WTC11 (cell line): Measurements from ENCODE around the gene AQP4. TPM values are rescaled to one million over a fixed set of nuclear protein-coding genes. Genes with fewer than 3 reads are reported as not detected.

Experiments
- ATAC-seq: fragments of 200-7000 bp; cut with Tn5 transposase; 2 replicates; pipeline ENCODE4 v1.10.0; 2021; ENCODE audit warnings: mild to moderate bottlenecking, moderate library complexity
- CTCF ChIA-PET: fragments of 300-600 bp; sonication (Branson Sonifier 250); formaldehyde crosslinking; loops from one replicate; lab custom pipeline; 2021; ENCODE audit warnings: antibody characterized with exemption; lab: Charles Lee
- POLR2A ChIA-PET: fragments of 350-600 bp; sonication (Branson Sonifier 250); formaldehyde crosslinking; loops from one replicate; lab custom pipeline; 2021; ENCODE audit warnings: antibody characterized with exemption; lab: Charles Lee
- DNase-seq: peaks from one replicate; pipeline ENCODE4 v3.0.0; 2021; ENCODE audit warnings: low spot score
- H3K27ac Mint-ChIP-seq: 2 replicates; pipeline ENCODE4 v1.8.0; 2021; ENCODE audit warnings: mixed read lengths
- H3K27me3 Mint-ChIP-seq: 2 replicates; pipeline ENCODE4 v1.8.0; 2021; ENCODE audit warnings: low read depth, mild to moderate bottlenecking, moderate library complexity, mixed read lengths
- H3K36me3 Mint-ChIP-seq: 2 replicates; pipeline ENCODE4 v1.8.0; 2021; ENCODE audit warnings: mixed read lengths
- H3K4me1 Mint-ChIP-seq: 2 replicates; pipeline ENCODE4 v1.8.0; 2022; ENCODE audit warnings: mixed read lengths
- H3K4me3 Mint-ChIP-seq: 2 replicates; pipeline ENCODE4 v1.8.0; 2021; ENCODE audit warnings: mild to moderate bottlenecking, moderate library complexity, mixed read lengths
- H3K9me3 Mint-ChIP-seq: 2 replicates; pipeline ENCODE4 v1.8.0; 2021; ENCODE audit warnings: mixed read lengths
- CBFB ChIP-seq: sonication (generic); formaldehyde crosslinking; IDR thresholded peaks from 2 replicates; pipeline ENCODE4 v1.8.1; 2022; ENCODE audit warnings: mild to moderate bottlenecking, low read depth, missing genetic modification reagents
- CREB1 ChIP-seq: sonication (generic); formaldehyde crosslinking; IDR thresholded peaks from 2 replicates; pipeline ENCODE4 v1.8.0; 2023; ENCODE audit warnings: mild to moderate bottlenecking, missing genetic modification reagents
- E2F5 ChIP-seq: sonication (generic); formaldehyde crosslinking; IDR thresholded peaks from 2 replicates; pipeline ENCODE4 v1.8.1; 2022; ENCODE audit warnings: mild to moderate bottlenecking, moderate library complexity, missing genetic modification reagents
- ERG ChIP-seq: fragments of 250-450 bp; sonication (Bioruptor Pico); IDR thresholded peaks from 2 replicates; pipeline ENCODE4 v1.8.0; 2021; ENCODE audit warnings: mild to moderate bottlenecking
- ESRRA ChIP-seq: sonication (generic); formaldehyde crosslinking; IDR thresholded peaks from 2 replicates; pipeline ENCODE4 v1.8.1; 2022; ENCODE audit warnings: mild to moderate bottlenecking, missing genetic modification reagents, borderline replicate concordance
- GRHL2 ChIP-seq: fragments of 250-450 bp; sonication (Bioruptor Pico); IDR thresholded peaks from 2 replicates; pipeline ENCODE4 v1.8.0; 2022; ENCODE audit warnings: mild to moderate bottlenecking, moderate library complexity; ENCODE audit not compliant: insufficient replicate concordance, severe bottlenecking
- GTF2I ChIP-seq: fragments of 250-450 bp; sonication (Bioruptor Pico); conservative IDR thresholded peaks from 2 replicates; pipeline ENCODE4 v1.4.0; 2021; ENCODE audit warnings: mild to moderate bottlenecking
- IRF2 ChIP-seq: sonication (generic); formaldehyde crosslinking; IDR thresholded peaks from 2 replicates; pipeline ENCODE4 v1.8.0; 2022; ENCODE audit warnings: low read depth, missing genetic modification reagents, borderline replicate concordance
- JAZF1 ChIP-seq: fragments of 250-450 bp; sonication (Bioruptor Pico); IDR thresholded peaks from 2 replicates; pipeline ENCODE4 v1.9.0; 2021; ENCODE audit warnings: moderate library complexity, mild to moderate bottlenecking, inconsistent platforms
- JUN ChIP-seq: sonication (generic); formaldehyde crosslinking; IDR thresholded peaks from 2 replicates; pipeline ENCODE4 v1.8.0; 2023; ENCODE audit warnings: mild to moderate bottlenecking, missing genetic modification reagents
- MYBL2 ChIP-seq: sonication (generic); formaldehyde crosslinking; IDR thresholded peaks from 2 replicates; pipeline ENCODE4 v1.8.1; 2023; ENCODE audit warnings: mild to moderate bottlenecking, moderate library complexity, missing genetic modification reagents
- PREB ChIP-seq: sonication (generic); formaldehyde crosslinking; IDR thresholded peaks from 2 replicates; pipeline ENCODE4 v1.8.1; 2022; ENCODE audit warnings: mild to moderate bottlenecking, missing genetic modification reagents, moderate library complexity, borderline replicate concordance
- RORB ChIP-seq: fragments of 250-450 bp; sonication (Bioruptor Pico); IDR thresholded peaks from 2 replicates; pipeline ENCODE4 v1.9.0; 2021; ENCODE audit warnings: mild to moderate bottlenecking
- SMAD3 ChIP-seq: sonication (generic); formaldehyde crosslinking; IDR thresholded peaks from 2 replicates; pipeline ENCODE4 v1.8.0; 2022; ENCODE audit warnings: missing genetic modification reagents, mild to moderate bottlenecking, borderline replicate concordance
- TCF7 ChIP-seq: sonication (generic); formaldehyde crosslinking; IDR thresholded peaks from 2 replicates; pipeline ENCODE4 v1.8.0; 2022; ENCODE audit warnings: mild to moderate bottlenecking, low read depth, missing genetic modification reagents, moderate library complexity
- TP53 ChIP-seq: sonication (generic); formaldehyde crosslinking; IDR thresholded peaks from 2 replicates; pipeline ENCODE4 v1.8.1; 2023; ENCODE audit warnings: mild to moderate bottlenecking, missing genetic modification reagents
- ZNF317 ChIP-seq: sonication (generic); formaldehyde crosslinking; IDR thresholded peaks from 2 replicates; pipeline ENCODE4 v1.8.1; 2023; ENCODE audit warnings: low read depth, mild to moderate bottlenecking, moderate library complexity, missing genetic modification reagents, borderline replicate concordance
- total RNA-seq: library from RNA; stranded (reverse); gene quantifications from 3 replicates; pipeline ENCODE4 v1.2.3, GENCODE V29; 2021
- TF ChIP-seq, protein P1 (sequence below): fragments of 250-450 bp; sonication (Bioruptor Pico); IDR thresholded peaks from 2 replicates; pipeline ENCODE4 v1.9.0; 2021; ENCODE audit warnings: mild to moderate bottlenecking
- TF ChIP-seq, protein P2 (sequence below): fragments of 250-450 bp; sonication (Bioruptor Pico); IDR thresholded peaks from 2 replicates; pipeline ENCODE4 v1.9.0; 2021; ENCODE audit warnings: mild to moderate bottlenecking

AQP4 gene
- total RNA-seq, 1 experiment from 2014 or later: 4.5 TPM

DNA sequence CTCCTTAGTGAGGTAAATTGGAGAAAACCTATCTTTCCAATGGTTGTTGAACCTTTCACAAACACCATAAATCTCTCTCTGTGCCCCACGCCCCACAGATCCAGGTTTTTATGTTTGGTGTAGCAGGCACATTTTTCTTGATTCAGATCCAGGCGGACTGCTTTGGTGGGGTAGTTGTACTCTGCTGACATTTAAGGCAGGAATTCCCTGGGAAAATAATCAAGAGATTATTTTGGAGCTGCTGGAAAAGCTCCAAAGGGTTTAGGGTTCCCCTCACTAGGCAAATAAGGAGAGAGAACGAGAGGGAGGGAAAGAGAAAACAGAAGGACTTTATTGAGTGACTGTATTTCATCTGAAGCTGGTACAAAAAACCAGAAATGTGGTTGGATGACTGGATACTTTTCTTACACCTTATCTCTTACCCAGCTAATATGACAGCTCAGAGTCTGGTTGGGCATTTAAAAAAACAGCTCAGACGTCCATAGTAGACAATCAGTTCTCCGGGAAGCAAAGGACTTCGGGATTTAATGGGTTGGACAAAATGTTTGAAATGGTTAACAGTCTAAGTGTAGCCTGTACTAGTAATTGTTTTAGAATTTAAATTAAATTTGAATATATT is 3.6 kb upstream of the AQP4 start (continued):
- TF ChIP-seq E2F5 (no peak), ESRRA (no peak), CREB1 (CRISPR knock-in tag) (no peak), CBFB (CRISPR knock-in tag) (no peak), RORB (CRISPR knock-in tag) (no peak), MYBL2 (CRISPR knock-in tag) (no peak), TCF7 (CRISPR knock-in tag) (no peak), IRF2 (no peak), JUN (CRISPR knock-in tag) (no peak), JAZF1 (CRISPR knock-in tag) (no peak), ZNF317 (no peak), ERG (CRISPR knock-in tag) (no peak)
- TF ChIP-seq, protein P1, sequence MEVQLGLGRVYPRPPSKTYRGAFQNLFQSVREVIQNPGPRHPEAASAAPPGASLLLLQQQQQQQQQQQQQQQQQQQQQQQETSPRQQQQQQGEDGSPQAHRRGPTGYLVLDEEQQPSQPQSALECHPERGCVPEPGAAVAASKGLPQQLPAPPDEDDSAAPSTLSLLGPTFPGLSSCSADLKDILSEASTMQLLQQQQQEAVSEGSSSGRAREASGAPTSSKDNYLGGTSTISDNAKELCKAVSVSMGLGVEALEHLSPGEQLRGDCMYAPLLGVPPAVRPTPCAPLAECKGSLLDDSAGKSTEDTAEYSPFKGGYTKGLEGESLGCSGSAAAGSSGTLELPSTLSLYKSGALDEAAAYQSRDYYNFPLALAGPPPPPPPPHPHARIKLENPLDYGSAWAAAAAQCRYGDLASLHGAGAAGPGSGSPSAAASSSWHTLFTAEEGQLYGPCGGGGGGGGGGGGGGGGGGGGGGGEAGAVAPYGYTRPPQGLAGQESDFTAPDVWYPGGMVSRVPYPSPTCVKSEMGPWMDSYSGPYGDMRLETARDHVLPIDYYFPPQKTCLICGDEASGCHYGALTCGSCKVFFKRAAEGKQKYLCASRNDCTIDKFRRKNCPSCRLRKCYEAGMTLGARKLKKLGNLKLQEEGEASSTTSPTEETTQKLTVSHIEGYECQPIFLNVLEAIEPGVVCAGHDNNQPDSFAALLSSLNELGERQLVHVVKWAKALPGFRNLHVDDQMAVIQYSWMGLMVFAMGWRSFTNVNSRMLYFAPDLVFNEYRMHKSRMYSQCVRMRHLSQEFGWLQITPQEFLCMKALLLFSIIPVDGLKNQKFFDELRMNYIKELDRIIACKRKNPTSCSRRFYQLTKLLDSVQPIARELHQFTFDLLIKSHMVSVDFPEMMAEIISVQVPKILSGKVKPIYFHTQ (CRISPR knock-in tag): no peak

DNA sequence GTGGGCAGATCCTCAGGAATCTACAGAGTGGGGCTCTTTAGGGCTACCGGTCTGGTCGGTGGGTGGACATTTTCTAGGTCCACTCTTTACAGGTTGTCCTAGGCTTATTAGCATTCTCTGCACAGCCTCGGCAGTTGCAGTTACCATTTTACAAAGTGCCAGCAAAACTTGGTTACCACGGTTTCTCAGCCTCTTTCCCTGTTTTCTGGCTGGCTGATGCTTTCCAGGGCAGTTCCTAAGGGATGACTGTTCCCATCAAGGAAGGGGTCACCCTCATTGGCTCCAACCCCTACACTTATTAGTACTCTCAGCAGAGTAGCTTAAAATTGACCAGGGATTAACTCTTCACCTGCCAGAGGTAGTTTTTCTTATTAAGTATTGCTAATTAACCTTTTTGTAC is 2.0 kb upstream of the AQP4 start:
- Mint-ChIP-seq H3K27me3 (peaks cover 6% of the 10 kb centered on the region), H3K4me3 (no peak overlapping the region), H3K4me1 (peaks cover 36% of the 10 kb centered on the region), H3K9me3 (no peaks in the 10 kb centered on the region), H3K27ac (no peak overlapping the region), H3K36me3 (no peaks in the 10 kb centered on the region)
- DNase-seq (no peak), ATAC-seq (no peak)
- ChIA-PET POLR2A (no interaction called here), CTCF (interaction anchor here (1.1 kb wide), 1 partner anchor 27 kb away, joined by 3 read pairs; no protein-coding TSS in a partner anchor)
- no peak for TF ChIP-seq GTF2I (CRISPR knock-in tag)
- TF ChIP-seq, protein P2, sequence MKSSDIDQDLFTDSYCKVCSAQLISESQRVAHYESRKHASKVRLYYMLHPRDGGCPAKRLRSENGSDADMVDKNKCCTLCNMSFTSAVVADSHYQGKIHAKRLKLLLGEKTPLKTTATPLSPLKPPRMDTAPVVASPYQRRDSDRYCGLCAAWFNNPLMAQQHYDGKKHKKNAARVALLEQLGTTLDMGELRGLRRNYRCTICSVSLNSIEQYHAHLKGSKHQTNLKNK (CRISPR knock-in tag): no peak
- no peak for TF ChIP-seq PREB (CRISPR knock-in tag)
- TF ChIP-seq TP53: no peak
- TF ChIP-seq SMAD3 (CRISPR knock-in tag): no peak
- TF ChIP-seq GRHL2 (CRISPR knock-in tag): no peak
